ENCODE data around the gene URI1.

URI1 gene

DNA sequence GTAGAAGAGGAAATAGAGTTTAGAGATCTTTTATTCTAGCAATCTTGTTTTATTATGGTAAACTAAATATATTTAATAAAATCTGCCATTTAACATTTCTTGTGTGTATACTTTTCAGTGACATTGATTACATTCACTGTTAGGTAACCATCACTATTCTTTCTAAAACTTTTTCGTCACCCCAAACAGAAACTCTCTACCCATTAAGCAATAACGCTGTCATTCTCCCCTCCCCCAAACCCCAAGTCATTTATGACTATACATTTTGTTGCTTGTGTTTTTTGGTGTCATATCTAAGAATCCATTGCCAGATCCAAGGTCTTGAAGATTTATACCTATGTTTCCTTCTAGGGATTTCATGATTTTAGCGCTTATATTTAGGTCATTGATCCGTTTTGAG, 10.6 kb downstream of the URI1 start:
- Histone ChIP-seq H4K20me1 (ENCODE audit: insufficient read depth, low read length) (peaks cover 40% of the 10 kb centered on the region; the same call in 1 of the 2 replicates), H3K9ac (ENCODE audit: low read depth, low read length) (no peak overlapping the region), H3K4me1 (ENCODE audit: insufficient read depth, low read length) (no peaks in the 10 kb centered on the region; the same call in 1 of the 2 replicates), H3K27me3 (ENCODE audit: insufficient read depth, low read length, poor library complexity) (no peaks in the 10 kb centered on the region), H2AFZ (ENCODE audit: low read depth, low read length) (no peak overlapping the region), H3K9me3 (ENCODE audit: insufficient read depth, low read length, severe bottlenecking) (no peaks in the 10 kb centered on the region), H3K79me2 (ENCODE audit: insufficient read depth, low read length) (peaks cover 92% of the 10 kb centered on the region), H3K4me3 (ENCODE audit: low read depth in 1 of 2, low read length in 2 of 2) (no peak overlapping the region), H3K36me3 (ENCODE audit: insufficient read depth, low read length) (peaks cover 5% of the 10 kb centered on the region; the same call in 1 of the 2 replicates), H3K4me2 (ENCODE audit: insufficient read depth, low read length) (no peak overlapping the region), H3K27ac (ENCODE audit: low read length) (no peak overlapping the region)
- TF ChIP-seq CTCF (IDR thresholded peaks at IDR 0.05; ENCODE audit: borderline replicate concordance, extremely low read depth, low read length, poor library complexity, severe bottlenecking) (no peak), EZH2 (IDR thresholded peaks at IDR 0.05; ENCODE audit: borderline replicate concordance, low read depth, low read length, severe bottlenecking) (no peak)
- DNase-seq (no peak), ATAC-seq (ENCODE audit: insufficient read depth, low read depth) (no peak)

DNA sequence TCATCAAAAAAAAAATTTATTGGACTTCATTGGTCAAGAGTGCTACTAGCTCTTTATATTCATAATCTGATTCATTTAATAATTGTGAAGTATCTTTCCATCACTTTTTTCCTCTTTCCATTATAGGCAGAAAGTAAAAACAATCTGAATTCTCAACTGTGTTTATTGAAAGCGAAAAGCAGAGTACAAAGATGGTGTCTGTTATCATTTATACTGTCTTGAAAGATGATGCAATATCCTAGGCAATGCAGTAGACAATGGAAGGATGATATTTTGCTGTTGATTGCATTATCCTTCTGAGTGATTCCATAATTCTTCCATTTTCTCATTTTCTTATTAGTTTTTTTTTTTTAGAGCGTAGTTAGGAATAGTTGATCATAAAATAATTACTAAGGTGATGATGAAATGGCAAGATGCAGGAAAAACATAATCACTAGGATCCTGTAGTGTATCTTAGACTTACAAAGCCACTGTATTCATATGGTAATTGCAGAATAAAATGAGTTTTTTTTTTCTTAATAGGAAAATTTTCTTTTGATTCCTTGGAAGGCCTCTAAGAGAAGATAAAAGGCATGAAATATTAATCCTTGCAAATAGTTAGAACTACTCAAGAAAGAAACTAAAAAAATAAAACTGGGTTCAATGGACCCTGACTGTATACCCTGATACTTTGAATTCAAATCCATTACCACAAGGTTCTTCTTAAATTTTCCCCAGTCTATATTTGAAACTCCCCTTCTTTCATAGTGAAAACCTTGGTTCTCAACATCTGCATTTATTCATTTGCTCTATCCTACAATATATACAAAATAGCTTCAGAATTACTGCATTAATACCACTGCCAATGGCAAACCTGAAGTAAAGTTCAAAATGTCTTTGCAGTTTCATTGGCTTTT, 11.6 kb downstream of the URI1 start:
- peaks cover 39% of the 10 kb centered on the region; the same call in 1 of the 2 replicates for H4K20me1 ChIP-seq (ENCODE audit: insufficient read depth, low read length)
- H3K27ac ChIP-seq (ENCODE audit: low read length): no peak overlapping the region
- no peaks in the 10 kb centered on the region; the same call in 1 of the 2 replicates for H3K4me1 ChIP-seq (ENCODE audit: insufficient read depth, low read length)
- no peak overlapping the region for H3K9ac ChIP-seq (ENCODE audit: low read depth, low read length)
- no peaks in the 10 kb centered on the region for H3K27me3 ChIP-seq (ENCODE audit: insufficient read depth, low read length, poor library complexity)
- no peak overlapping the region for H3K4me2 ChIP-seq (ENCODE audit: insufficient read depth, low read length)
- H3K4me3 ChIP-seq (ENCODE audit: low read depth in 1 of 2, low read length in 2 of 2): no peak overlapping the region
- ATAC-seq (ENCODE audit: insufficient read depth, low read depth) (no peak), DNase-seq (no peak)
- peaks cover 5% of the 10 kb centered on the region; the same call in 1 of the 2 replicates for H3K36me3 ChIP-seq (ENCODE audit: insufficient read depth, low read length)
- TF ChIP-seq EZH2 (IDR thresholded peaks at IDR 0.05; ENCODE audit: borderline replicate concordance, low read depth, low read length, severe bottlenecking) (no peak), CTCF (IDR thresholded peaks at IDR 0.05; ENCODE audit: borderline replicate concordance, extremely low read depth, low read length, poor library complexity, severe bottlenecking) (no peak)
- H2AFZ ChIP-seq (ENCODE audit: low read depth, low read length): no peak overlapping the region
- peaks cover 92% of the 10 kb centered on the region for H3K79me2 ChIP-seq (ENCODE audit: insufficient read depth, low read length)
- H3K9me3 ChIP-seq (ENCODE audit: insufficient read depth, low read length, severe bottlenecking): no peaks in the 10 kb centered on the region

GRCh38 chr19:29956855-29957254, 14.8 kb downstream of the URI1 start:
- no peak overlapping the region for H3K4me2 ChIP-seq (ENCODE audit: insufficient read depth, low read length)
- no peak overlapping the region for H3K4me3 ChIP-seq (ENCODE audit: low read depth in 1 of 2, low read length in 2 of 2)
- no peaks in the 10 kb centered on the region for H3K9me3 ChIP-seq (ENCODE audit: insufficient read depth, low read length, severe bottlenecking)
- peaks cover 48% of the 10 kb centered on the region; the same call in 1 of the 2 replicates for H4K20me1 ChIP-seq (ENCODE audit: insufficient read depth, low read length)
- no peaks in the 10 kb centered on the region; the same call in 1 of the 2 replicates for H3K36me3 ChIP-seq (ENCODE audit: insufficient read depth, low read length)
- H3K27ac ChIP-seq (ENCODE audit: low read length): no peak overlapping the region
- DNase-seq (no peak), ATAC-seq (ENCODE audit: insufficient read depth, low read depth) (no peak)
- no peak overlapping the region for H3K9ac ChIP-seq (ENCODE audit: low read depth, low read length)
- H2AFZ ChIP-seq (ENCODE audit: low read depth, low read length): no peak overlapping the region
- peaks cover 100% of the 10 kb centered on the region for H3K79me2 ChIP-seq (ENCODE audit: insufficient read depth, low read length)
- H3K4me1 ChIP-seq (ENCODE audit: insufficient read depth, low read length): no peaks in the 10 kb centered on the region; the same call in 1 of the 2 replicates
- H3K27me3 ChIP-seq (ENCODE audit: insufficient read depth, low read length, poor library complexity): no peaks in the 10 kb centered on the region
- TF ChIP-seq EZH2 (IDR thresholded peaks at IDR 0.05; ENCODE audit: borderline replicate concordance, low read depth, low read length, severe bottlenecking) (no peak), CTCF (IDR thresholded peaks at IDR 0.05; ENCODE audit: borderline replicate concordance, extremely low read depth, low read length, poor library complexity, severe bottlenecking) (no peak)
